HPDE6-E6E7 (cell line): ENCODE data around the gene MBNL2.

Source experiments
- DNase-seq: peaks from one replicate; pipeline ENCODE4 v3.0.0; 2011; ENCODE audit warnings: missing footprints; ENCODE audit errors: extremely low spot score

Gene MBNL2

GRCh38 chr13:97234236-97234635 is 12.1 kb downstream of the MBNL2 start:
- no peak for DNase-seq

- DNase-seq, result no peak
Measured at GRCh38 chr13:97234742-97235141, 12.6 kb downstream of the MBNL2 start.

- DNase-seq, result no peak
Measured at GRCh38 chr13:97235549-97236231, 13.6 kb downstream of the MBNL2 start.

- DNase-seq, result no peak
Measured at GRCh38 chr13:97237388-97237787, 15.3 kb downstream of the MBNL2 start.

- DNase-seq, result no peak
Measured at GRCh38 chr13:97238432-97238831, 16.3 kb downstream of the MBNL2 start.

GRCh38 chr13:97238883-97239282 is 16.8 kb downstream of the MBNL2 start:
- DNase-seq, result no peak

- DNase-seq, result no peak
Measured at GRCh38 chr13:97239306-97239705, 17.2 kb downstream of the MBNL2 start.

GRCh38 chr13:97239943-97240787 is 18.0 kb downstream of the MBNL2 start:
- no peak for DNase-seq

- no peak for DNase-seq
Measured at GRCh38 chr13:97240788-97241734, 18.9 kb downstream of the MBNL2 start.

GRCh38 chr13:97241761-97242160 is 19.6 kb downstream of the MBNL2 start:
- DNase-seq, result no peak

GRCh38 chr13:97242755-97243497 is 20.8 kb downstream of the MBNL2 start:
- no peak for DNase-seq

GRCh38 chr13:97243915-97244781 is 22.0 kb downstream of the MBNL2 start:
- no peak for DNase-seq

- no peak for DNase-seq
Measured at GRCh38 chr13:97245011-97245410, 22.9 kb downstream of the MBNL2 start.

- DNase-seq, result no peak
Measured at GRCh38 chr13:97246596-97247158, 24.5 kb downstream of the MBNL2 start.

GRCh38 chr13:97248243-97248642 is 26.1 kb downstream of the MBNL2 start:
- DNase-seq, result no peak

- DNase-seq, result no peak
Measured at GRCh38 chr13:97249093-97249795, 27.1 kb downstream of the MBNL2 start.

GRCh38 chr13:97249796-97250495 is 27.8 kb downstream of the MBNL2 start:
- DNase-seq, result no peak

GRCh38 chr13:97250560-97250959 is 28.4 kb downstream of the MBNL2 start:
- no peak for DNase-seq

GRCh38 chr13:97252735-97253134 is 30.6 kb downstream of the MBNL2 start:
- no peak for DNase-seq
